HT1080 (cell line): ENCODE data around the gene KLF5. TPM values are rescaled to one million over a fixed set of nuclear protein-coding genes. Genes with fewer than 3 reads are reported as not detected.

Experiments
- DNase-seq: peaks from one replicate; pipeline ENCODE4 v3.0.0-alpha.2; 2015; ENCODE audit warnings: low read depth
- total RNA-seq: library from RNA; depleted of rRNA; stranded (reverse); fragments of >200 nt; shearing (Covaris generic); gene quantifications from 2 replicates; pipeline ENCODE4 v1.2.3, GENCODE V29; 2014

Gene KLF5
- total RNA-seq, 1 experiment from 2014 or later, result 7.0 TPM

DNA sequence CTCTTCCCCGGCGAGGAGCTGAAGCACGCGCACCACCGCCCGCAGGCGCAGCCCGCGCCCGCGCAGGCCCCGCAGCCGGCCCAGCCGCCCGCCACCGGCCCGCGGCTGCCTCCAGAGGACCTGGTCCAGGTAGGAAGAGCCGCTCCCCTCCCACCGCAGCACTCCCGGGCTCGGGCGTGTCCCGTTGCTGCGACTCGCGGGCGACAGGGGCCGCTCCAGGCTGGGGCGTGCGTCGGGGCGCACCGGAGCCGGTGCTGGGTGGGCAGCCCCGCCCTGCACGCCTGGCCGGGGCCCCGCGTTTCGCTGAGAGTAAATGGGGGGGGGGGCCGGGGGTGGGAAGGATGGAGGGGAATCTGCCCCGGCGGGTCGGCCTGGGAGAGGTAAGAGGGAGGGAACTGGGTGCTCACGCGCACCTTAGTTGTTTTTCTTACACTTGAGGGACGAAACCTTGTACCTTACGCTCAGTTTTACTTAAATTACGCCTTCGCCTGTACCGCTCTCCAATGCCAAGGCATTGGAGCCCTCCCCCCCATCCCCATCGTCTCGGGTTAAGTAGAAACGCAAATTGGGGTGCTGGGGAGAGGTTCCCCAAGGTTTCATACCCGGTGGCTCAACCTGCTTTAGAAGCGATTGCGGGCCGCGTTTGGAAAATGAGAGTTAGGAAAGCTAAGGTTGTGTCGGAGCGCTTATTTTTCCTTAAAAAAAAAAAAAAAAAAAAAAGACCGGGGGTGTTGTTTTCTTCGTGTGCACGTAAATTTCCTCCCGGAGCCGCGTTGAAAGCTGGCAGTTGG lies 850 bp downstream of the KLF5 start:
- DNase-seq, result peak; percentile 50

DNA sequence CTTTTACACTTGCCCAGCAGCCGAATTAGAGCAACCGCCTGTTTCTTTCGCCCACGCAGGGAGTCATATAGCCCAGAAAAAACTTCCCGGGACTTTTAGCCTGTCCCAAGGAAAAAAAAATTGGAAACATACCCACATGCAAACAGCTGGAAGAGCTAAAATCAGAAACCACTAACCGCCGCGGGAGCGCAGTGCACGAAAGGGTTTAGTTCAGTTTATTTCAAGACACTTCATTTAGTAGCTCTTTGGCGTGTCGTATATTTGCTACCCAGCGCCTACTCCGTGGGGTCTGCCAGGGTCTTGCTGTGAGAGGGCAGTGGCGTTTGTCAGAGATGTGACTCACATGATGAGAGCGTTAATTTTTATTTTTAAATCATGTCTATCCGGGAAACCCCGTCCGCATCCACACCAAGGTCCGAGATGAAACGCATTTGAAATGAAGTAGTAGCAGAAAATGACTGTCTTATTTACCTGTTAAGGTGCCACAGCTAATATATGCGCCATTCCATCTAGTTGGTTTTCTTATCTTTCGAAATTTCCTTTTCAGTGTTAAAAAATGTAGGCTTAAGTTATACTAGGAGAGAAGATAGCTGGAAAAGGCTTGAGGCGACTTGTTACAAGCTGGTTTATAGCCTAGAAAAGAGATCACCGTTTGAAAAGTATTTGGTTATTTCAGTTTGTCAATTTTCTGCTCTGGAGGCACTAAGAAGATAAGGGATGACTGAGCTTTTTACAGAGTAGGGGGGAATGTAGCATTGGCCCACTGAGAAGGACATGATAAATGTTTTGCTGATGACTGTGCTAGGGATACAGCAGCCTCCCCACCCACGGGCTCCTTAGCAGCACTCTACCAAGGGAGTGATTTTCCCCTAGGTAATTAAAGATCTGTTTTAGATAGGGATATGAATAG lies 1.7 kb downstream of the KLF5 start:
- DNase-seq, result peak; percentile 56

DNA sequence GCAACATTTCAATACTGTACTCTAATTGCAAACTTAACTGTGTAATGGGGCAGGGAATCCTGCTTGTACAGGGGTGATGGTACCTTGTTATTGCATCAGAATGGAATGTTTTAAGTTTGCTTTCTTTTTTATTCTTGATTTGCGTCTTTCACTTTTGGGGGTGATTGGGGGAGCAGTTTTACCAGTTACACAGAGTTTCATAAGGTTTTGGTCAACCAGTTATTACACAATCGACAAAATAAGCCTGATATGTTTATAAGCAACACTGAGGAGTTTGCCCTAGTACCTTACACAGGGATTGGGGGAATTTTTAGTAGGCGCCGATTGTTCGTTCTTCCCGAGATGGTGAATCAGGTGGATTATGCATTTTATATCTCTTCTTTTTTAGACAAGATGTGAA lies 2.7 kb downstream of the KLF5 start:
- no peak for DNase-seq

DNA sequence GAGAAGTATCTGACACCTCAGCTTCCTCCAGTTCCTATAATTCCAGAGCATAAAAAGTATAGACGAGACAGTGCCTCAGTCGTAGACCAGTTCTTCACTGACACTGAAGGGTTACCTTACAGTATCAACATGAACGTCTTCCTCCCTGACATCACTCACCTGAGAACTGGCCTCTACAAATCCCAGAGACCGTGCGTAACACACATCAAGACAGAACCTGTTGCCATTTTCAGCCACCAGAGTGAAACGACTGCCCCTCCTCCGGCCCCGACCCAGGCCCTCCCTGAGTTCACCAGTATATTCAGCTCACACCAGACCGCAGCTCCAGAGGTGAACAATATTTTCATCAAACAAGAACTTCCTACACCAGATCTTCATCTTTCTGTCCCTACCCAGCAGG lies 3.1 kb downstream of the KLF5 start:
- no peak for DNase-seq

DNA sequence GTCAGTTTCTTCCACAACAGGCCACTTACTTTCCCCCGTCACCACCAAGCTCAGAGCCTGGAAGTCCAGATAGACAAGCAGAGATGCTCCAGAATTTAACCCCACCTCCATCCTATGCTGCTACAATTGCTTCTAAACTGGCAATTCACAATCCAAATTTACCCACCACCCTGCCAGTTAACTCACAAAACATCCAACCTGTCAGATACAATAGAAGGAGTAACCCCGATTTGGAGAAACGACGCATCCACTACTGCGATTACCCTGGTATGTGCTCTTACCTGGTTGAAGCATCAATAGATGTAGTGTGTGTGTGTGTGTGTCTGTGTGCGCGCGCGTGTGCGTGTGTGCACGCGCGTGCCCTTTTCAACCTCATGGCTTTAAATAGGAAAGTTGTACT lies 3.7 kb downstream of the KLF5 start:
- DNase-seq, result no peak

DNA sequence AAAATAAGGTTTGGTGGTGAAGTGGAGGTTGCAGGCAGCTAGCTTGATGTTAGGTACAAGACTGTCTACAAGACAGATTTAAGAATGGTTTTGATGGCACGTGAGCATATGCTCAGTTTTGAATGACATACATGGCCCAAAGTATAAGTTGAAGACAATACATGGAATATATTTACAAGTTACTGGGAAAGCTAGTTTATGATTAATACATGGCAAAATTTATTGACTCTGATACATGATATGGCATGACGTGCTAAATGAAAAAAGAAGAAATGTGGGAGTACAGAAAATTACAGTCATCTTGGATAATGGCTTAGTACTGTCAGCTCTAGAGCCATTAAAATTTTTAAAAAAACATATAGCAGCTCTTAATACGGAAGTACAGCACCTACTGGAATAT lies 4.4 kb downstream of the KLF5 start:
- no peak for DNase-seq

DNA sequence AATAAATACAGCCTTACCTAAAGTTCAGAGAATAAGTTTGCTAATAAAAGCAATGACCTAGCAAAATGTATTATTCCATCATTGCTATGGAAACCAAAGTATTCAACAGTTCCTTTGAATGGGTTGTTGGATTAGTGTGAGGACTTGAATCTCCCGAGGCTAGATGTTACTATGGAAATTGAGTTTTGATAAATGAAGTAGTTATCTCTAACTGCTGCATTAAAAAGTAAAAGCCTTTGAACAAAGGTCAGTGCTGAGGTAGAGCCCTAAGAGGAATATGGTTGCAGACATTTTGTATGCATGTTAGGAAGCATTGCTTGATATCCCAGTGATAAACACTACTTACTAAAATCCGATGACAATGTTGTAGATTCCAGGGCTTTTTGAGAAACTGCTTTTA lies 6.2 kb downstream of the KLF5 start:
- no peak for DNase-seq

DNA sequence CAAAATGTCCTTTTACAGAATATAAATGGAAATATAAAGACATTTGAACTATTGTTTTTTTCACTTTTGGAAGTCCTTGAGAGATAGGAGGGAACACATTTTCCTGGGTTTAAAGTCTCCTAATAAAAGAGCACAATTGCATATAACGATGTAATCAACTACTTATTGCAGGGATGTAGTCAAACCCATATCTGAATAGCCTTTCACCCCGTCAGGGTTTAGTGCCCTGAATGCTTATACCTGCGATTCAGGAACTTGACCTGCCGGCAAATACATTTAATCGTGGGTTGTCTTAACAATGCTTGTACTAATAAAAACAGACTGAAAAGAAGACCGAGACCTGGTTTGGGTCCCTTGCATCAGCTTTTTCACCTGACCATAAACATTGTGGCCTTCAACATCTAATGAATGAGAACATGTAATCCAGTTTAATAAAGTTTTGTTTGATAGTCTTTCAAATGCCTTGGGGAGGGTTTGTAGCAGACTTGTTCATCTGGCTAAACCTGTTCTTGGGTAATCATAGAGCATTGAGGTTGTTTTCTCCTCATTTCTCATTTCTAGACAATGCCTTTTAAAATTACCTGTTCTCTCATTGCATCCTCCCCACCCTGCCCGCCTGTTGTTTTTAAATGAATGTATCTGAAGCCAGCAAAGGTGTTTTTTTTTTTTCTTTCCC lies 7.0 kb downstream of the KLF5 start:
- no peak for DNase-seq

DNA sequence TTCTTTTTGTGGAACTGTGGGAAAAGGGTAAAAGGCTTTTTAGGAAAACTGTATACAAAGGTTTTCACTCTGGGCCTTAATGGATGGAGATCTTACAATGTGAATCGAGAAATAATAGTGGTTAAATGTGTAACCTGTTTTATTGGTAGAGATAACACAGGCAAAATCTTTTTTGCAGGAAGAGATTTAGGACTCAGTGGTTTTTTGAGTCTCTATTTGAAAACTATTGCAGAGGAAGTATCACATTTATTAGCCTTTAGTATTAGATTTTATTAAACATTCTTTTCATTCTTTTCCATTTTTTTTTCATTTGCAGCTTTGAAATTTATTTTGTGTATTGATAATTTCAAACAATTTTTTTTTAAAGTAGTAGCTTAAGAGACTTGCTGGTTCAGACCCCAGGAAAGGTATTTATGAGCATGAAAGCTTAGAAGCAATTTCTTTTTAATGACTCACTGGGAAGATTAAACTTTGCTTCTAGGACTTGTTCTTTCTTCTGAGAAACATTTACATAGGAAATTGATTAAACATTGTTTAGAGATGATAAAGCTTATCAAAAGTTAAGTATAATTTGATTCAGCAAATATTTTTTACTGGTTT lies 10.5 kb downstream of the KLF5 start:
- DNase-seq, result no peak

DNA sequence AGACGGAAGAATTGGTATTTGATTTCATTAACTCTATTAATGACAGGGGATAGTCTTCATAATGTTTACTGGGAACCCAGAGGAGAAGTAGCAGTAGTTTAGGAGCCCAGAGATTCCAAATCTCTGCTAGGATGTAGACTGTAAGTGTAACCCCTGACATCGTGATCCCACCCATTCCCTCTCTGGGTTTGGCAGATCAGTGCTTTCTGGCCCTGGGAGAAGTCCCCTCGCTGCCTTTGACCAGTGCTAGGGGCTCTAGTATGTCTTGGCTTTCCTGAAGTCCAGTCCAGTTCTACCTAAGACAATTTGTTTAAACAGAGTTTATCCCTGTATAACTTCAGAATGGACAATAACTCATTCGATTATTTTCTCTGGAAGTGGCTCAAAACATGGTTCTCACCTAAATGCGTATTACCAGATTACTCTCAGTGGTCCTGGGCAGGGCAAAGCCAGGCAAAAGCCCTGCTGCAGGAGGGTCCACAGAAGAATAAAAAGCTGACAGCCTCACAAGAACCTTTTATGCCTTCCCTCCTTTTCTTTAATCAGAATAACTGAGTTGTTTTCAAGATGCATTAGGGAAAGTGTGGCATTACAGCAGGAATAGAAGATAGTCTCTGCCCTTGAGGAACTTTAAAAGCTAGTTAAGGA lies 11.8 kb downstream of the KLF5 start:
- DNase-seq, result no peak

DNA sequence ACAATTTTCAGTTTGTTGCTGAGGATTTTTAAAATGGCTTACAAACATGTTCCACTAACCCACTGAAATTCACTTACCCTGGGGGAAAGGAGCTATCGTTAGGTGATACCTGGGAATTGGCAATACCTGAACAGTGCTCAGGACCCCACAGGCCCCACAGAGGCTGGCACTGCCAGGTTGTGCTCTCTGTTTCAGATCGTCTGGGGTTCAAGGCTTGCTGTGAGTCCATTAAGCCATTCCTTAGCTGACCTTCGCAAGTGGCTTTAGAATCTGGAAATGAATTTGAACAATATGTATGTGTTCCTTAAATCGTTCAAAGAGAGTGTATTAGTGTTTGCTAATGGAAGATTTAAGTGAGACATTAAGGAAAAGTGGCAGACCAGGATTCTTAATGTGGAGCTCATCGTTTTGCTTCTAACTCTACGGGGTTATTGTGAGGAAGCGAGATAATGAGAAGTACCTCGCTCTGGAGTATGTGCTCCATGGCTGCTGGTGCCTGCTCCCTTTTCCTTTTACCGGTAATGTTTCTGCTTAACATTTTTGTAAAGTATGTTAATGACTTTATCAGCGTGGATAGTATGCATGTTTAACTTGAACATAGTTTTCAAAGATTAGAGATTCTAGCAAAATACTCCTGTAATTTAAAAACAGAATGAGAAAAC lies 13.6 kb downstream of the KLF5 start:
- DNase-seq, result no peak

DNA sequence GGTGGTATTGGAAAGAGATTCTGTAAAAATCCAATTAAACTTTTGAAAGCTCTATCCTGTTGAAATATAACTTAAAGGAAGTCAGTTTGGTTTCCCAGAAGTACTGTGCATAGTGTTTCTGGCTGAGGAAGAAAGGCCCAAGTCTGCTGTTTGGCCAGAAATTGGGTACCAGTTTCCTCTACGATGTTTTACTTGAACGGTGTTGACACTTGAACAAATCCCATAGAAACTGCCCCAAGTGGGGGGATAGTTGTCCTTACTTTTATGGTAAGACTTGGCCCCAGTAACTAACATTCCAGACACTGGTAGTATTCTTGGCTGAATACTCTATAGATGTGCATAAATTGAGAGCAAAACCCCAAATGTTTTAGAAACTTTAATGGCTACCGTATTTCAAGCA lies 14.2 kb downstream of the KLF5 start:
- no peak for DNase-seq

DNA sequence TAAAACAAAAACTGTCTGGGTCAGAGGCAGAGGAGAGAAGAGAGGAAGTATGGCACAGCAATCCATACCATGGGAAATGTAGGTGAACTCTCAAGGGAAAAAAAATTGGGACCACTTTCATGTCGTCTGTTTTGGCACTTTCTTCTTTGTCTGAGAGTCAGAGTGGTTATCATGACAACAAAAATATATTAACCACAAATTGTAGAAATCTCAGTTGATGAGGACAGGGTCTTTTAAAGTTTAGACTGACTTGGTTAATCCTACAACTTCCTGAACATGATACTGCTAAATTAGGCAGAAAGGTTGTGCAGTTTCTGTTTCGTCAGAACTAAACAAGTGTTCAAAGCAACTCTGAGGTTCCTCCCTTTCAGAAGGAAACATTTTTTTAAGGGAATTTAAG lies 15.2 kb downstream of the KLF5 start:
- no peak for DNase-seq

DNA sequence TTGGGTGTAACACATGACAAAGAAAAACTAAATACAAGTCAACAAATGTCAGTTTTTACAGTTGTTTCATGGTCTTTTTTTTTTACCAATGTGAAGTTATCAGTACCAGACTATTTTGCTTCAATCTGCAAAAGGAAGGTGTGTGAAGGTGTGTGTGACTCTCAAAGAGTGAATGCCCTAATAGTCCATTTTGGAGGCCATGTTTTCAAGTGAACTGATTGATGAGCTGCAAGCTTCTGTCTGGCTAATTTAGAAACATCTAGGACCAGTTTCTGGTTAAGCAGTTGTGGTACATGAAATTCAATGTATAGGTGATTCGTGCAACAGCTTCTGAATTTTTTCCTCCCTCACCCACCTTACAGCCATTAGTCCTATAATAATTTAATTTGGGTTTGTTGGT lies 16.1 kb downstream of the KLF5 start:
- no peak for DNase-seq

DNA sequence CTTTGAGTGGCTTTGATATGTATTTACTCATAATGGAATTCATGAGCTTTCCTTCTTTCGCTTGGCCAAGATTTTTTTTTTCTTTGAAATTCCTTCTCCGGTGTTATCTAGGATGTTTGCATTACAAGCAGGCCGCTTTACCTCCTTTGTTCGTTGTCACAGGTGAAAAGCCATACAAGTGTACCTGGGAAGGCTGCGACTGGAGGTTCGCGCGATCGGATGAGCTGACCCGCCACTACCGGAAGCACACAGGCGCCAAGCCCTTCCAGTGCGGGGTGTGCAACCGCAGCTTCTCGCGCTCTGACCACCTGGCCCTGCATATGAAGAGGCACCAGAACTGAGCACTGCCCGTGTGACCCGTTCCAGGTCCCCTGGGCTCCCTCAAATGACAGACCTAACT lies 16.7 kb downstream of the KLF5 start:
- DNase-seq, result no peak

DNA sequence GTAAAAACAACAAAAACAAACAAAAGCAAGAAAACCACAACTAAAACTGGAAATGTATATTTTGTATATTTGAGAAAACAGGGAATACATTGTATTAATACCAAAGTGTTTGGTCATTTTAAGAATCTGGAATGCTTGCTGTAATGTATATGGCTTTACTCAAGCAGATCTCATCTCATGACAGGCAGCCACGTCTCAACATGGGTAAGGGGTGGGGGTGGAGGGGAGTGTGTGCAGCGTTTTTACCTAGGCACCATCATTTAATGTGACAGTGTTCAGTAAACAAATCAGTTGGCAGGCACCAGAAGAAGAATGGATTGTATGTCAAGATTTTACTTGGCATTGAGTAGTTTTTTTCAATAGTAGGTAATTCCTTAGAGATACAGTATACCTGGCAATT lies 17.1 kb downstream of the KLF5 start:
- no peak for DNase-seq

DNA sequence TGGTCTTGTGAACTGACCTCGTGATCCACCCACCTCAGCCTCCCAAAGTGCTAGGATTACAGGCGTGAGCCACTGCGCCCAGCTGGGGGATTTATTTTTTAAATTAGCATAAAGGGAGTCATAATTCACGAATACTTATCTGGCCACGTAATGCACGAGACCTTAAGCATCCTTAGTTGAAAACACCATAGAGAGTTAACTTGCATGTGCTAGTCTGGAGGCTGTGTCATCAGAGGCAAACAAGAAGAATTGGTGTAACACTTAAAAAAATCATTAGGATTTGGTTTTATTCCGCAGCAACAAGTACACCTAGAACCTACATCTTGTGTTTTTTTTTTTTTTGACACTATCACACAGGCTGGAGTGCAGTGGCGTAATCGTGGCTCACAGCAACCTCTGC lies 19.1 kb downstream of the KLF5 start:
- DNase-seq, result no peak

DNA sequence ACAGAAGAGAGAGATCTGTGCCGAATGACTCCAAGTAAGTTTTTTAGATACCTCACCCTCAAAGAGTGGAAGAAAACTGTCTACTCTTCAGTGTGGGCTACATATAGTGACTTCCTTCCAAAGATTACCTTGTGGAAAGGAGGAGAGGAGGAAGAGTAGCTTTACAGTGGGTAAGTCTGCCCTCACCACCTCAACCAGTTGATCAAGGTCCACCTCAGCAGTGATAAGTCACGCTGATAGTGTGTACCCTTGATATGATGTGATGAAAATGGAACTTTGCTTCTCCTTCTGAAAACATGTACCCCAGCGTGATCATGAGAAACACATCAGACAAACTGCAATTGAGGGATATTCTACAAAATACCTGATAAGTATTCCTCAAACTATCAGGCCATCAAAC lies 20.6 kb downstream of the KLF5 start:
- DNase-seq, result no peak

DNA sequence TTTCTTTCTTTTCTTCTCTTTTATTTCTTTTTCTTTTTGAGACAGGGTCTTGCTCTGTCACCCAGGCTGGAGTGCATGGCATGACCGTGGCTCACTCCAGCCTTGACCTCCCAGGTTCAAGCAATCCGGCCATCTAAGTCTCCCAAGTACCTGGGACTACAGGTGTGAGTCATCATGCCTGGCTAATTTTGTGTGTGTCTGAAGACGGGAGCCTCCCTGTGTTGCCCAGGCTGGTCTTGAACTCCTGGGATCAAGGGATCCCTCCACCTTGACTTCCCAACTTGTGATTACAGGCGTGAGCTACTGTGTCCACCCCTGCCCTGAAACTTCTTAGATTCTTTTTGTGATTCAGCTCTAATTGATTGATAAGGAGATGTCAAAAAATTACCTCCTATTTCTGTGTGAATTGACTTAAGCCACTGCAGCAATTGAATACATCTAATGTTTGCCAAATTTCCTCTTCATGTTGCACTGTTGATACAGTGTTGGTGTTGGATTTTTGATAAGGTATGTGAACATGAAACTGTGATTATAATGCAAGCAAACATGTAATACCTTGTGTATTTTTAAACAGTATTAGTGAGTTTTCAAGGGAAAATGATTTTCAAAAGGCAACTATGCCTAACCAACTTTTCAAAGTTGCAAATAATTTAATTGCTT lies 22.6 kb downstream of the KLF5 start:
- no peak for DNase-seq

DNA sequence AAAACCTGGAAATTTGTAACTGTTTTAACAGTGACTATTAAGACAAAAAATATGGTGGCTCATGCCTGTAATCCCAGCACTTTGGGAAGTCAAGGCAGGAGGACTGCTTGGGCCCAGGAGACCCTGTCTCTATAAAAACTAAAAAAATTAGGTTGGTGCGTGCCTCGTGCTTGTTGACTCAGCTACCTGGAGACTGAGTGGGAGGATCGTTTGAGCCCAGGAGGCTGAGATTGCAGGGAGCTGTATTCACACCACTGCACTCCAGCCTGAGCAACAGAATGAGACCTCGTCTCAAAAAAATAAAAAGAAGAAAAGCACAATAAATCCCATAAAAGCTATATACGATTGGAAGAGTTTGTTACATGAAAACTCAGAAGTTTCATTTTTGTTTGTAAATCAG lies 23.7 kb downstream of the KLF5 start:
- no peak for DNase-seq
